Stimulated activated CD8-positive, alpha-beta memory T cell treated with anti-CD3 and anti-CD28 coated beads, Interleukin-12 subunit alpha, Interleukin-12 subunit beta, amount 100 ng/mL, for 24 hours (primary cell): ENCODE data around the gene NFILZ.

Experiments used
- DNase-seq: peaks from one replicate; pipeline ENCODE4 v3.0.0-alpha.2; 2020; ENCODE audit errors: extremely low read depth

NFILZ gene

DNA sequence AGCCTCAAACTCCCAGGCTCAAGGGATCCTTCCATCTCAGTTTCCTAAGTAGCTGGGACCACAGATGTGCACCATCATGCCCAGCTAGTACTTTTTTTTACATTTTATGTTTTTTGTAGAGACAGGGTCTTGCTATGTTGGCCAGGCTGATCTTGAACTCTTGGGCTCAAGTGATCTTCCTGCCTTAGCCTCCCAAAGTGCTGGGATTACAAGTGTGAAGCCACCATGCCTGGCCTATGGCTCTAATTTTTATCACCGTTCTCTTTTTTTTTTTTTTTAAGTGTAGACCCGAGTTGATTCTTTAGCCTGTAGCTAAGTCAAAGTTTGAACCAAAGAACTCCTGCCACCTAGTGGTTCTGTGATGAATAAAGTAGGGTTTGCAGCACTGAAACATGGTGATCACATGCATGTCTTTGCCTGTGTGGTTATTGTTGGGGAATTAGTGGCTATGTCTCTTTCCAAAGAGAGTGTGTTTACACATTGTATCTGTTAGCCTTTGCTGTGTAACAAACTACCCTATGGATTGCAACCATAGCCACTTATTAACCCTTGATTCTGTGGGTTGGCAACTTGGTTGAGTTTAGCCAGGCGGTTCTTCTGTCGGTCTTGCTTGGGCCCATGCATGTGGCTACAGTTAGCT, 11.6 kb downstream of the NFILZ start:
- DNase-seq, result no peak

DNA sequence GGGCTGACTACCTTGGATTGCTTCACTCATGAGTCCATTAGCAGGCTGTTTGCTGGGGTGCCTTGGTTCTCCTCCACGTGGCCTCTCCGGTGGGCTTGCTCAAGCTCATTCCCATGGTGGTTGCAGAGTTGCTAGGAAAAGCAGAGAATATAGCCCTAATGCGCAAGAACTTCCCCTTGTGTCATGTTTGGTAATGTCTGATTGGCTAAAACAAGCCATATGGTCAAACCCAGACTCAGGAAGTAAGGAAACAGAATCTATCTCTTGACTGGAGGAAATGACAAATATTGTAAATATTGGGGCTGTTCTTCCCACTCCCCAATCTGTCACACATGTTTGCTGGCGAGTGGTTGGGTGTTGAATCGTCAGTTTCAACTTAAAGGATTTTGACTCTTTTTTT, 12.1 kb downstream of the NFILZ start:
- DNase-seq, result no peak

DNA sequence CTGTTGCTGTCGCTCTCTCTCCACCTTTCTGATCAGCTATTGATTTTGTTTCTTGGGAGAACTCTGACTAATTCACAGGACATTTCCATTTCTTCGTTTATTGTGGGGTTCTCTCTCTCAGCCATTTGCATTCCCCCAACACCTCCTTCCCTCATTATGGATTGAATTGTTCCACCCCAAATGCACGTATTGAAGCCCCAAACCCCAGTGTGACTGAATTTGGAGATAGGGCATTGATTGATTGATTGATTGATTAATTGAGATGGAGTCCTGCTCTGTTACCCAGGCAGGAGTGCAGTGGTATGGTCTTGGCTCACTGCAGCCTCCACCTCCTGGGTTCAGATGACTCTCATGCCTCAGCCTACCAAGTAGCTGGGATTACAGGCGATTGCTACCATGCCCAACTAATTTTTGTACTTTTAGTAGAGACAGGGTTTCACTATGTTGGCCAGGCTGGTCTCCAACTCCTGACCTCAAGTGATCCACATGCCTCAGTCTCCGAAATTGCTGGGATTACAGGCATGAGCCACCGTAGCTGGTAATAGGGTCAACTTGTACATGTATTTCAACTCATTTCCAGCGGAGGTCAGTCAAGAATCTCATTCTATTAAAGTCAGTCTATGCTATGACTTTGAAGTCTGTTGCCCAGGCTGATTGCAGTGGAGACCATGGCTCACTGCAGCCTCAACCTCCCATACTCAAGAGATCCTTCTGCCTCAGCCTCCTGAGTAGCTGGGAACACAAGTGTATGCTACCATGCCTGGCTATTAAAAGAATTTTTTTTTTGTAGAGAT, 13.6 kb downstream of the NFILZ start:
- no peak for DNase-seq

DNA sequence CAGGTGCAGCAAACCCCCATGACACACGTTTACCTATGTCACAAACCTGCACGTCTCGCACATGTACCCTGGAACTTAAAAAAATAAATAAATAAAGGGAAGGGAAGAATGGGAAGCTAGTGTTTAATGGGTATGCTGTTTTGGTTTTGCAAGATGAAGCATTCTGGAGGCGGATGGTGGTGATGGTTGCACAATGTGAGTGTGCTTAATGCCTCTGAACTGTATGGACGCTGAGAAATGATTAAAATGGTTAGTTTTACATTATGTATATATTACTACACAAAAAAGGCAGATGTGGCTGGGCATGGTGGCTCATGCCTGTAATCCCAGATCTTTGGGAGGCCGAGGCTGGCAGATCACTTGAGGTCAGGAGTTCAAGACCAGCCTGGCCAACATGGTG, 17.8 kb downstream of the NFILZ start:
- DNase-seq, result no peak

DNA sequence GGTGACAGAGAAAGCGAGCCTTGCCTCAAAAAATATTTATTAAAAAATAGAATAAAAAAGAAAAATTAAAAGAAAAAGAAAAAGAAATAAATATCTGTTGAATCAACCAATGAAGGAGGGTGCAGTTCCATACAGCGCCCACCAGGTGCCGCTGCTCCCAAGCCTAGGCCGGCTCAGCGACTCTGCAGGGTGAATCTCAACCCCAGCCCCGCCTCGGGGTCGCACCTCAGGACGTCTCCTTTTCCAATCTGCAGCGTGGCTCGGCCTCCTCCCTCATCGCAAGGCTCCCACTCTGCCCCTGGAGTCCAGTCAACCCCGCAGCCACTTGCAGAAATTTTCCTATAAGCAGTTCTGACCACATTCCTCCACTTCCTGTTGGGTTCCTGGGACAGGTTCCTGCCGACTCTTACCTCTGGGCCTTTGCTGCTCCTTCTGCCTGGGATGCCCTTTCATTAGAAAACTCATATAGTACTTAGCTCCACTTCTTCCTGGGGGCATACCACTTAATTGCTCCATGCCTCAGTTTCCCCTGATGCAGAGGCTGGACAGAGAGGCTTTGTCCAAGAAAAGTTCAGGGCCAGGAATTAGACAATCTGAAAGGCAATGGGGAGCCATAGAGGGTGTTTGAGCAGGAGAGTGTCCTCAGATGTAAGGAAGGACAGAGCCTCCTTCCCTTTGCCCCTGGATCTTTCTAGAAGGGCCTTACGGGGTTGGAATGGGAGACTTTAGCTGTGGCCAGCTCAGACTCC, 24.3 kb downstream of the NFILZ start:
- DNase-seq, result peak; percentile 49

DNA sequence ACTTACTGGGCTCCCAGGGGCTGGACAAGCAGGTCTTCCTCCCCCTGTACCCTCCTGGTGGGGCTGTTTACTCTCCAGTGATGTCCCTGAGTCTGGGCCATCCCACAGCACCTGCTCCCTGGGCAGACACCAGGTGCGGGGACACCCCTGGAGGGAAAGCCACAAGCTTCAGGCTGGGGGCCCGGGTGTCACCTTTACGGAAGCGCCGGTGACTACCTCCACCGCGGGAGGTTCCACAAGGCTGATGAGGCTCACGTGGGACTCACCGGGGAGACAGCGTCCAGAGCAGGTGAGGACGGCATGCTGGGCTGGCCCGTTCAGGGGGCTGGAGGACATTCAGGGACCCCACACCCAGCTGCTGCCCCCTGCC, 24.9 kb downstream of the NFILZ start:
- DNase-seq, result no peak

DNA sequence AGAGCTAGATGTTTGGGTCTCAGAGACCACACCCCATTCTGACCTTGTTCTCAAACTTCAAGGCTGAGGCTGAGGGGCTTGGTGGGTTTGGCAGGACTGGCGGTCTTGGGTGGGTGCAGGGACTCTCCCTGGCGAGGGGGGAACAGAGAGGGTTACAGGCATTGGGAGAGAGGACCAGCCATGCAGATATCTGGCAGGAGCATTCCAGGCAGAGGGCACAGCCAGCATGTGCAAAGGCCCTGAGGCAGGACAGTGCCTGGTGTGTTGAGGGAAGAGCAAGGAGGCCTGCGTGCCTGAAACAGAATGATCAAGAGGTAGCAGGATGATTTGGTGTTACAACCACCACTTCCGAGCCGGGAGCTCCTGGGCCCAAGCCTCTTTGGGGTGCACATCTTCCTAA, 27.4 kb downstream of the NFILZ start:
- DNase-seq, result no peak

DNA sequence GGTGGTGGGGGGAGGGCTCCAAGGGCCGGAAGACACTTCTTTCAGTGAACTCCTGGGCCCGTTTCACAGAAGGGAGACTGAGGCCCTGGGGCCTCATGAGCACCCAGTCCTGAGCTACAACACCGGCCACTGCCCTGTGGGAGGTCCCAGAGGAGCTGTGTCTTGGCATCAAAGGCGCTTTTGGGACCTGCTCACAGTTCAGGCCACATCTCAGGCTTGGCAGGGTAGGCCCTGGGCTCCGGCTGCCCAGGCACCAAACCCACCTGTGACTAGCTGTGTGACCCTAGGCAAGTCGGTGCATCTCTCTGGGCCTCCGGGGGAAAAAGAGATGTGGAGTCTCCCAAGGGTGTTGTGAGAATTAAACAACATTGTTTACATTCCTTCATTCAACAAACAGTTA, 29.5 kb downstream of the NFILZ start:
- no peak for DNase-seq

DNA sequence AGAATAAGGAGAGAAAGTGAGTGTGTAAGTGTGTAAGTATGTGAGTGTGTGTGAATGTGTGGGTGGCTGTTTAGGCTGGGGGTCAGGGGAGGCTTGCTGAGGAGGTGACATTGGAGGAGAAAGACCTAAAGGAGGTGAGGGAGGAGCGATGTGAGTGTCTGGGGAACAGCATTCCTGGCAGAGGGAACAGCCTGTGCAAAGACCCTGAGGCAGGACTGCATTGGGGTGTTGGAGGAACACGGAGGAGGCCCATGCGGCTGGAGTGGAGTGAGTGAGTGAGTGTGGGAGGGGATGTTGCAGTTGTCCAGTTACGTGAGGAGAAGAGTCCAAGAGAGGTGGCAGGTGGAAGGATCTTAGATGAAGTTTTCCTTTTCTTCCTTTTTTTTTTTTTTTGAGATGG, 31.8 kb downstream of the NFILZ start:
- no peak for DNase-seq

DNA sequence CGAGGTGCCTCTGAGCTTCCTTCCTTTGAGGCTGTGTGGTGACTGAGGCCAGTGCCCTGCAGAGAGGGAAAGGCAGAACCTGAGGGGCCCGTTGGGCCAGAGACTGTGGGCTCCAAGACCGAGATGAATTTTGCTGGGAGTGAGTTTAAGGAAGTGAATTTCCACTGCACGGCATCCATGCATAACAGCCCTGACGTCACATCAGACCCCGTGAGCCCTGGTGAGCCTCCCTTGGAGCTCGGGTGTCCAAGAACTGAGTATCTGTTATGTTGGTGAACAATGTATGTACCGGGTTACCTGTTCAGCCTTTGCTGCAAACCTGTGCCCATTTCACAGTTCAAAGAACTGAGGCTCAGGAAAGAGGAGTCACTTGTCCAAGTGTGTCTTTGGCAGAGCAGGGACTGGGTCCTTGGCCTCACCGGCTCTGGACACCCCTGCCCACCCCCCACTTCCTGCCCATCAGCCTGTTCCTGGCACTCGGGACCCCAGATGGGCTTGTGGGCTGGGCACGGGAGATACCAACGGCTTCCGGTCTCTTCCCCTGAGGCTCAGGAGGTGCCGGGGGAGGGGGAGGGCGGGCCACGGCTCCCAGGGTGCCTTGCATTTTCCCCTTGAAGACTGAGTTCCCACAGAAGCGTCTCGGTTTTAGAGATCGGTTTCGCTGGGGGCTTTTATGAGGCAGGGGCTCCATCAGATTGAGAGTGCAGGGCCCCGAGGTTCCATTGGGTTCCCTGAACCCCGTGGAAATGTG, 33.7 kb downstream of the NFILZ start:
- DNase-seq, result no peak

DNA sequence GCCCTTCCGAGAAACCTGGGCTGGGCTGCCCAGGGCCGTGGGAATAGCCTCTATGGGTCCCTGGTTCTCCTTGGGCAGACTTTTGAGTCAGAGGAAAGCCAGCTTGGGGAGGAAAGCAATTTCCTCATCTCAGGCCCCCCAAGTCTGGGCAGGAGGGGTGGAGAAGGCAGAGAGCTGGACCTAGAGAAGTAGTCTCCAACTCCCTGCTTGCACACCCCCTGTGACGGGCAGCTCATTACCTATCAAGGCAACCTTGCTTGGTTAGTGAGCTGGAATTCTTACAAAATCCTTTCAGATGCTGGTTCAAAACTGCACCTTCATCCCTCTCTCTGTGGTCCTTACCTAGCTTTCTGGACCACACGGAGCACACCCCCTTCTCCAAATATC, 34.2 kb downstream of the NFILZ start:
- no peak for DNase-seq

DNA sequence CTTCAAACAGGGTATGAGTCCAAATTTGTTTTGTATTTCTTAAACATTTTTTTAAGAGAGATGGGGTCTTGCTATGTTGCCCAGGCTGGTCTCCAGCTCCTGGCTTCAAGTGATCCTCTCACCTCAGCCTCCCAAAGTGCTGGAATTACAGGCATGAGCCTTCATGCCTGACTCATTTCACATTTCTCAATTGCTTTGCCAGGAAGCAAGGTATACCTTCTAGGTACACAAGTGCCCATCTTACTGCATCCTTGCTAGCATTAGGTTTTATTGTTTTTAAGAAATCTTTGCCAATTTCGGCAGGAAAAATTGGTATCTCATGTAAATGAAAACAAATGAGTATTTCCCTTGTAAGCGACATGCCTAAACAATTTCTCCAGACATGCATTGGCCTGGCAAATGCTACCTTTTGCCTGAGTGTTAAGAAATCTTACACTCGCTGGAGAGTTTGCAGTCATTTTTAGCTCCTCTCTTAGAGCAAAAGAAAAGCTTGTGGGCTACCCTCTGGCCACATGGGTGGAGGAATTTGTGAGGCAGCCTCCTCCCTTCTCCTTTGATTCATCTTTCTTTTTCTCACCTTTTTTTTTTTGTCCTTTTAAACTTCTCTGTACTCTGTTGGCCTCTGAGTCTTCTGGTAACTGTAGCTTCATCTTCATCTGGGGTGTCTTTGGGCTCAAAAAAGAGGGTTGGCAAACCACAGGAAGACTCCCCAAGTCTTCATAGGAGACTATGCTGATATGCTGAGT, 35.2 kb downstream of the NFILZ start:
- DNase-seq, result no peak

DNA sequence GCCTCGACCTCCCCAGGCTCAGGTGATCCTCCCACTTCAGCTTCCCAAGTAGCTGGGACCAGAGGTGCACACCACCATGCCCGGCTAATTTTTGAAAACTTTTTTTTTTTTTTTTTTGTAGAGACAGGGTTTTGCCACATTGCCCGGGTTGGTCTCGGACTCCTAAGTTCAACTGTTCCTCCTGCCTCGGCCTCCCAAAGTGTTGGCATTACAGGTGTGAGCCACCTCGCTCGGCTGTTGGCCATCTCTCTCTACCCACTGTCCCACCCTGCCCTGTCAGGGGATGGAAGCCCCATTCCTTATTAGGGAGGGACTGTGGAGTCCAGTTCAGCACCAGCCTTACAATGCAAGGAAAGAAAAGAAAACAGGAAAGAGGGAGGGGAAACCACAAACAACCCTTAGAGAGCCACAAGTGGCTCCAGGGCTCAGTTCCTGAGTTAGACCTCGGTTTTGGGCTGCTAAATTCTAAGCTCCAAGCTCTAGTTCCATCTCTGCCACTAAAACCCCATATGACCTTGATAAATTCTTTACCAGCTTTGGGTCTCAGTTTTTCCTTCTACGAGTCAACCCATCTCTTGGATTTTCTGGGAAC, 36.5 kb downstream of the NFILZ start:
- no peak for DNase-seq

DNA sequence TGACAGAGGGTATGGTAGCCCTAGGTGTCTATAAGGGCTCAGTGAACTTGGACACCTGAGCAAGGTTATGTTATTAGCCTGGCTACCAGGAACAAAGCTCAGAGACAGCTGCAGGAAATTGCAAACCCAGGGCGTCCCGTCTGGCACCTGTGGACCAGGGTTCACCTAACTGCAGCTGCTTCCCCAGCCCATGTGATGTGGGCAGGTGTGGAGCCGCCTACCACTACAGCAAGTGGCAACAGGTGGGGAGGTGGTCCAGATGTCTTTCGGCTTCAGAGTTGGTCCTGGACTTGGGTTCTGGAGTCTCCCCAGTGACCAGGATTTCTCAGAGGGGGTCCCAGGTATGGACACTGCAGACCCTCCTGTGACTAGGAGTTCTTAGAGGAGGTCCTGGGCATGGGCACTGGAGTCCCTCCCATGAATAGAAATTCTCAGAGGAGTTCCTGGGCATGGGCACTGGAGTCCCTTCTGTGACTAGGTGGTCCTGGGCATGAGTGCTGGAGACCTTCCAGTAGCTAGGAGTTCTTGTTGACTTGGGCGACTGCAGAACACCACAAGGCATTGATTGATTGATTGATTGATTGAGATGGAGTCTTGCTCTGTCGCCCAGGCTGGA, 43.0 kb downstream of the NFILZ start:
- no peak for DNase-seq

DNA sequence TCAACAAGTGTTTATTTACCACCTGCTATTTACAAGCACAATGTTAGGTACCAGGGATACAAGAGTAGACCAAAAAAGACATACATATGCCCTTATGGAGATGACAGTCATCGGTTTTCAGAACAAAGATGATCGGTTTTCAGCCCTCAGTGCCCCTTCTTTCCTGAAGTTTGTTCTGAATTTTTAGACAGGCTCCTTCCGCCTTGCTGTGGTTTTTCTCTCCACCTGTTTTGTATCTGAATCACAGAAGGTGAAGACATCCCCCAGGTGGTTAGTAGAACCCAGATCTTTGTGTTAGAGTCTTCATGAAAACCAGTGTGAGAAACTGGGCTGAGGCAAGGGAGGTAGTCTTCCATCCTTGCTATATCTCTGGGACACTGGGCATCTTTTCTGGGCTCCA, 44.6 kb downstream of the NFILZ start:
- DNase-seq, result no peak

DNA sequence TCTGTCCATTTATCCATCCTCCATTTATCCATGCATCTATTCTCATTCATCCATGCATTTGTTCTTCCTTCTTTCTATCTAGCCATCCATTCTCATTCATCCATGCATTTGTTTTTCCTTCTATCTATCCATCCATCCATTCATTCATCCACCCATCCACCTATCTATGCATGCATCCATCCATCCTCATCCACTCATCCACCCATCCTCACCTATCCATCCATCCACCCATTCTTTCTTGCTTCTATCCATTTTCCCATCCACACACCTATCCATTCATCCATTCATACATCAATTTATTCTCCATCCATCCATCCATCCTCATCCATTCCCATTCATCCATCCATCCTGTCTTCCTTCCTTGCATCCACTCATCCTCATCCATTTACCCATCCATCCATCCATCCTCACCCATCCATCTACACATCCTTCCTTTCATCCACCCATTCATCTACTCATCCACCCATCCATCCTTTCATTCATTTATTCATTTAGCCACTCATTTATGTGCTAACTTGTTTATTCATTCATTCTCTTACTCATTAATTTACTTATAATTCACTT, 47.9 kb downstream of the NFILZ start:
- no peak for DNase-seq
